PC-3 (cell line): ENCODE measurements around the gene OMG. TPM values are rescaled to one million over a fixed set of nuclear protein-coding genes. Genes with fewer than 3 reads are reported as not detected.

Experiments used
- ATAC-seq: fragments of 200-7000 bp; cut with Tn5 transposase; 2 replicates; pipeline ENCODE4 v1.9.1; 2020; ENCODE audit warnings: mild to moderate bottlenecking, moderate library complexity
- BruUV-seq: library from RNA; stranded (reverse); fragments of 400-500 nt; replicated peaks from 2 replicates; lab custom pipeline; 2021; lab: Mats Ljungman, UMichigan
- CTCF ChIA-PET: fragments of 300-600 bp; sonication (Branson Sonifier 250); formaldehyde crosslinking; loops from one replicate; lab custom pipeline; 2022; ENCODE audit warnings: antibody characterized with exemption; lab: Charles Lee
- POLR2A ChIA-PET: fragments of 300-600 bp; sonication (Branson Sonifier 250); formaldehyde crosslinking; loops from one replicate; lab custom pipeline; 2022; ENCODE audit warnings: antibody characterized with exemption; ENCODE audit not compliant: unreplicated experiment; lab: Charles Lee
- DNase-seq: peaks from one replicate; pipeline ENCODE4 v3.0.0-alpha.2; 2015
- H2AFZ ChIP-seq: fragments of 300-600 bp; sonication (generic); 2 replicates; pipeline ENCODE4 v1.6.0; 2016; ENCODE audit warnings: antibody characterized with exemption, low read length
- H3F3A ChIP-seq: fragments of 300-600 bp; sonication (generic); one replicate; pipeline ENCODE4 v1.6.0; 2017; ENCODE audit warnings: antibody characterized with exemption, low read length, control low read depth, mild to moderate bottlenecking; ENCODE audit not compliant: unreplicated experiment
- H3K27ac ChIP-seq: fragments of 300-600 bp; sonication (generic); 2 replicates; pipeline ENCODE4 v1.5.1; 2016; ENCODE audit warnings: mild to moderate bottlenecking, low read length
- H3K27me3 ChIP-seq: fragments of 300-600 bp; sonication (generic); 2 replicates; pipeline ENCODE4 v1.6.1; 2016; ENCODE audit warnings: low read length, mixed read lengths
- H3K36me3 ChIP-seq: fragments of 300-600 bp; sonication (generic); 2 replicates; pipeline ENCODE4 v1.6.1; 2016; ENCODE audit warnings: low read depth, mixed run types, low read length, mixed read lengths
- H3K4me1 ChIP-seq: fragments of 300-600 bp; sonication (generic); 2 replicates; pipeline ENCODE4 v1.5.1; 2016; ENCODE audit warnings: low read length; ENCODE audit not compliant: insufficient read depth
- H3K4me2 ChIP-seq: fragments of 300-600 bp; sonication (generic); 2 replicates; pipeline ENCODE4 v1.6.0; 2016; ENCODE audit warnings: low read length
- H3K4me3 ChIP-seq: fragments of 300-600 bp; sonication (generic); 2 replicates; pipeline ENCODE4 v1.5.1; 2016; ENCODE audit warnings: mild to moderate bottlenecking, low read length, mixed read lengths
- H3K79me2 ChIP-seq: fragments of 300-600 bp; sonication (generic); 2 replicates; pipeline ENCODE4 v1.6.1; 2017; ENCODE audit warnings: low read length, mixed read lengths
- H3K9ac ChIP-seq: fragments of 300-600 bp; sonication (generic); 2 replicates; pipeline ENCODE4 v1.6.0; 2016; ENCODE audit warnings: mild to moderate bottlenecking, low read length
- H3K9me2 ChIP-seq: fragments of 300-600 bp; sonication (generic); replicated peaks from 2 replicates; pipeline ENCODE4 v1.6.1; 2016; ENCODE audit warnings: mixed run types, low read length, mixed read lengths
- H3K9me3 ChIP-seq: fragments of 300-600 bp; sonication (generic); 2 replicates; pipeline ENCODE4 v1.6.1; 2016; ENCODE audit warnings: low read length, mixed read lengths
- H4K20me1 ChIP-seq: fragments of 300-600 bp; sonication (generic); 2 replicates; pipeline ENCODE4 v1.6.1; 2016; ENCODE audit warnings: low read length, mixed read lengths
- CTCF ChIP-seq: fragments of 300-600 bp; sonication (generic); conservative IDR thresholded peaks from 2 replicates; pipeline ENCODE4 v1.5.1; 2017; ENCODE audit warnings: antibody characterized with exemption, low read depth, mild to moderate bottlenecking, low read length
- EZH2 ChIP-seq: fragments of 300-600 bp; sonication (generic); IDR thresholded peaks from one replicate; pipeline ENCODE4 v1.6.1; 2017; ENCODE audit warnings: antibody characterized with exemption, mild to moderate bottlenecking, low read length; ENCODE audit not compliant: unreplicated experiment
- EZH2phosphoT487 ChIP-seq: fragments of 300-600 bp; sonication (generic); IDR thresholded peaks from 2 replicates; pipeline ENCODE4 v1.6.1; 2018; ENCODE audit warnings: mild to moderate bottlenecking, antibody characterized with exemption, low read length, borderline replicate concordance
- intact Hi-C: fragments of 100-400 bp; cut with micrococcal nuclease; formaldehyde crosslinking; loops from 2 replicates; pipeline ENCODE4 v1.9.0; 2023
- total RNA-seq: library from RNA; depleted of rRNA; stranded (reverse); fragments of >200 nt; gene quantifications from 2 replicates; pipeline ENCODE4 v1.2.3, GENCODE V29; 2014

Gene OMG
- total RNA-seq, 1 experiment from 2014 or later: not detected

GRCh38 chr17:31260151-31260550, 36.9 kb downstream of the OMG start:
- H3K4me1 ChIP-seq: peaks cover 4% of the 10 kb centered on the region
- no peak for ATAC-seq
- no peaks in the 10 kb centered on the region for H3K79me2 ChIP-seq
- H3K27ac ChIP-seq: no peak overlapping the region
- no peaks in the 10 kb centered on the region for H3K9me2 ChIP-seq
- H3K4me2 ChIP-seq: no peak overlapping the region
- H3K4me3 ChIP-seq: no peak overlapping the region
- H2AFZ ChIP-seq: no peak overlapping the region
- ChIA-PET POLR2A (no interaction called here), CTCF (no interaction called here)
- H3K27me3 ChIP-seq: no peaks in the 10 kb centered on the region
- intact Hi-C loops: loop anchor here (5.0 kb wide), 1 partner anchor 97 kb away; no protein-coding TSS in a partner anchor
- H3K9ac ChIP-seq: no peak overlapping the region
- no peaks in the 10 kb centered on the region for H4K20me1 ChIP-seq
- no peaks in the 10 kb centered on the region for H3F3A ChIP-seq
- no peak for TF ChIP-seq EZH2phosphoT487
- no peak for TF ChIP-seq EZH2
- no peak for TF ChIP-seq CTCF
- DNase-seq: no peak
- peaks cover under 1% of the 10 kb centered on the region; the same call in 1 of the 2 replicates for H3K36me3 ChIP-seq
- H3K9me3 ChIP-seq: no peaks in the 10 kb centered on the region
- no TSS peak for BruUV-seq

- no peak overlapping the region for H3K9ac ChIP-seq
- H3K9me3 ChIP-seq: no peaks in the 10 kb centered on the region
- no peaks in the 10 kb centered on the region for H3K9me2 ChIP-seq
- POLR2A ChIA-PET: interaction anchor here (0.7 kb wide), 1 partner anchor 492 kb away, joined by 3 read pairs; no protein-coding TSS in a partner anchor
- no peak overlapping the region for H3K4me3 ChIP-seq
- no peaks in the 10 kb centered on the region for H3K27me3 ChIP-seq
- H3K36me3 ChIP-seq: no peaks in the 10 kb centered on the region; the same call in 1 of the 2 replicates
- H2AFZ ChIP-seq: no peak overlapping the region
- TF ChIP-seq EZH2phosphoT487 (no peak), CTCF (no peak), EZH2 (no peak)
- no peaks in the 10 kb centered on the region for H4K20me1 ChIP-seq
- ATAC-seq (no peak), DNase-seq (no peak)
- H3K27ac ChIP-seq: no peak overlapping the region
- H3K4me2 ChIP-seq: no peak overlapping the region
- no peaks in the 10 kb centered on the region for H3K79me2 ChIP-seq
- intact Hi-C loops: loop anchor here (10.0 kb wide), 1 partner anchor 48 kb away; no protein-coding TSS in a partner anchor
- no peaks in the 10 kb centered on the region for H3F3A ChIP-seq
- CTCF ChIA-PET: no interaction called here
- BruUV-seq: no TSS peak
- peaks cover 11% of the 10 kb centered on the region for H3K4me1 ChIP-seq
These were observed 40.1 kb downstream of the OMG start for GRCh38 chr17:31256936-31257335.

GRCh38 chr17:31254654-31255053, 42.4 kb downstream of the OMG start:
- Histone ChIP-seq H3K79me2 (no peaks in the 10 kb centered on the region), H3K4me1 (peaks cover 26% of the 10 kb centered on the region), H2AFZ (no peak overlapping the region), H3K4me2 (peak overlapping the region; percentile 34), H3F3A (no peaks in the 10 kb centered on the region), H4K20me1 (no peaks in the 10 kb centered on the region), H3K27ac (no peak overlapping the region), H3K9me2 (no peaks in the 10 kb centered on the region), H3K4me3 (no peak overlapping the region), H3K27me3 (no peaks in the 10 kb centered on the region), H3K9ac (no peak overlapping the region), H3K9me3 (no peaks in the 10 kb centered on the region), H3K36me3 (no peaks in the 10 kb centered on the region)
- BruUV-seq: no TSS peak
- no peak for DNase-seq
- no peak for TF ChIP-seq EZH2phosphoT487
- TF ChIP-seq EZH2: no peak
- no peak for TF ChIP-seq CTCF
- ChIA-PET POLR2A (no interaction called here), CTCF (no interaction called here)
- peak; percentile 37 for ATAC-seq
- intact Hi-C loops: loop anchor here (10.0 kb wide), 1 partner anchor 50 kb away; no protein-coding TSS in a partner anchor
